ENCODE data around the gene DUSP6.

GRCh38 chr12:89345376-89345775 is 6.9 kb downstream of the DUSP6 start:
- TF ChIP-seq CTCF (IDR thresholded peaks at IDR 0.05), result no peak
- no peak for TF ChIP-seq POLR2A (IDR thresholded peaks at IDR 0.05)
